RWPE1 (cell line): ENCODE measurements around the gene COL8A1.

Experiments used
- CTCF ChIA-PET: fragments of 350-600 bp; sonication (Branson Sonifier 250); formaldehyde crosslinking; extraction: SDS; loops from one replicate; lab custom pipeline; 2021; lab: Yijun Ruan, JAX
- POLR2A ChIA-PET: fragments of 400-600 bp; formaldehyde crosslinking; extraction: SDS; loops from one replicate; lab custom pipeline; 2020; ENCODE audit warnings: antibody characterized with exemption; ENCODE audit not compliant: low non-redundant PET; lab: Yijun Ruan, JAX
- DNase-seq: peaks from one replicate; pipeline ENCODE4 v3.0.0; 2012; ENCODE audit warnings: low spot score
- H3K27ac ChIP-seq: fragments of 450-650 bp; 2 replicates; pipeline ENCODE4 v1.5.1; 2017
- TF ChIP-seq, protein P1 (sequence below): fragments of 450-650 bp; conservative IDR thresholded peaks from 2 replicates; pipeline ENCODE4 v1.5.1; 2017; ENCODE audit warnings: low read depth, mild to moderate bottlenecking

The COL8A1 gene

DNA sequence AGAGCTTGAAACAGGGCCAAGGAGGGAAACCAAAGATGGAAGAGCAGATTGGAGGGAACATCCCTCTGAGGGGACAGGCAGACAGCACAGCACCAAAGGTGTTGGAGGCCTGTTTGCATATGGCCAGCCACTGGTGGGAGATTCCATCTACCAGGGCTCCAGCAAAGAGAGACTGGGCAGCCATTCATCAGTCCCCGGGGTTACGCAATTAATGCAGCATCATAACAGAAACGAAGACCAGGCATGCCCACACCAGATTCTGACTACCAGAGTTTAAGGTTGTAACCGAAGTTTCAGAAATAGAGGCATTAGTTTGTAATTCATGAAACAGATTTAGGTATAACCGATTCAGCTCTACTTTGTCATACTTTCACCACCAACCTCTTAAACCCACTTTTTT, 58.1 kb downstream of the COL8A1 start:
- no peak overlapping the region for H3K27ac ChIP-seq
- TF ChIP-seq, protein P1, sequence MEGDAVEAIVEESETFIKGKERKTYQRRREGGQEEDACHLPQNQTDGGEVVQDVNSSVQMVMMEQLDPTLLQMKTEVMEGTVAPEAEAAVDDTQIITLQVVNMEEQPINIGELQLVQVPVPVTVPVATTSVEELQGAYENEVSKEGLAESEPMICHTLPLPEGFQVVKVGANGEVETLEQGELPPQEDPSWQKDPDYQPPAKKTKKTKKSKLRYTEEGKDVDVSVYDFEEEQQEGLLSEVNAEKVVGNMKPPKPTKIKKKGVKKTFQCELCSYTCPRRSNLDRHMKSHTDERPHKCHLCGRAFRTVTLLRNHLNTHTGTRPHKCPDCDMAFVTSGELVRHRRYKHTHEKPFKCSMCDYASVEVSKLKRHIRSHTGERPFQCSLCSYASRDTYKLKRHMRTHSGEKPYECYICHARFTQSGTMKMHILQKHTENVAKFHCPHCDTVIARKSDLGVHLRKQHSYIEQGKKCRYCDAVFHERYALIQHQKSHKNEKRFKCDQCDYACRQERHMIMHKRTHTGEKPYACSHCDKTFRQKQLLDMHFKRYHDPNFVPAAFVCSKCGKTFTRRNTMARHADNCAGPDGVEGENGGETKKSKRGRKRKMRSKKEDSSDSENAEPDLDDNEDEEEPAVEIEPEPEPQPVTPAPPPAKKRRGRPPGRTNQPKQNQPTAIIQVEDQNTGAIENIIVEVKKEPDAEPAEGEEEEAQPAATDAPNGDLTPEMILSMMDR: no peak
- POLR2A ChIA-PET: no interaction called here
- CTCF ChIA-PET: interaction anchor here (0.6 kb wide), 1 partner anchor 1622 kb away, joined by 3 read pairs; no protein-coding TSS in a partner anchor
- no peak for DNase-seq

DNA sequence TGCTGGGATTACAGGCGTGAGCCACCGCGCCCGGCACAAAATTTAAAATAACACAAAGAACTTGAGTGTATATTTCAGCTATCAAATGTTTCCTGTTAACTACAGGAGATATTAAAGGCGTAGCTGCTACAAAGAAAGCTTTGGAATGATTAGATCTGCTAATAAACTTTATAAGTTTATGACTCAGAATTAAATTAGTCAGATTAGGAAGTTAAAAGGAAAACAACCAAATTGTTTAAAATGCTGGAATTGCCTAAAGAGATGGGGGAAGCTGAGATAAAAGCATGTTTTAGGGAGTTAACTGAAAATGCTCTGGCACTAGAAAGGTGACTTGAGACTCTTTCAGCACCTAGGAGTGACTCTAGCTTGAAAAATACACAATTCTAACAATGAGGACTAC, 58.9 kb downstream of the COL8A1 start:
- TF ChIP-seq, protein P1: no peak
- ChIA-PET POLR2A (no interaction called here), CTCF (no interaction called here)
- no peak for DNase-seq
- no peak overlapping the region for H3K27ac ChIP-seq

DNA sequence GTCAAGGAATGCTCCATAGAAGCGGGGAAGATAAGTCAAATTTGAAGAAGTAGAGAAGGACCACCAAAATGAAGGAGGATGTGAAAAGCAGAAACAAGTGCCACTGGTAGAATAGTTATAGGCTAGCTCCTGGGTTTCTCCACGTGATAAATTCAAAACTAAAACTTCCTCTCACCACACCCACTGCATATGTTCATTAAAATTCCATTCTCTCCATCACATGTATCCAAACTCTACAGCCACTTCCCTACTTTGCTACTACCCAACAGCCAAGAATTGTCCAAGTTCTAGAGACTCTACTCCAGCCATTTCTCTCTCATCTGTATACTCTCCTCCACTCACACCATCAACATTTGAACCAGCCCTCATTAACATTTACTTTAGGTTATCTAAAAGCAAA, 60.5 kb downstream of the COL8A1 start:
- ChIA-PET POLR2A (no interaction called here), CTCF (no interaction called here)
- DNase-seq: no peak
- TF ChIP-seq, protein P1: no peak
- no peak overlapping the region for H3K27ac ChIP-seq

DNA sequence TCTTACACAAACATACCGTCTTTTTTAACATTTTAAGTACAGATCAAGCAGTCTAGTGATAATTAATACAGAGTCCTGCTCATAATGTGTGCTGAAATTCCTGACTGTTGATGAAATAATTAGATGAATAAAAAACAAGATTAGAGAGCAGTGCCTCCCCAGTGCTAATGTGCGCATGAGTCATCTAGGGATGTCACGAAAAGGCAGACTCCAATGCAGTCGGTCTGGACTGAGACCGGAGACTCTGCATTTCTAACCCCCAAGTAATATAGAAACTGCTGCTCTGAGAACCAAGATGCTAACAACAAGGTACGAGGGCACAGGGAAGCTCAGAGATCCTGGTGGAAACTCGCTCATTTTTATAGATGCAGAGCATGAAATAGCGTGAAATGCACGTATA, 61.4 kb downstream of the COL8A1 start:
- CTCF ChIA-PET: interaction anchor here (0.6 to 1.7 kb wide), 2 partner anchors 48 to 113 kb away, joined by 3 to 4 read pairs; no protein-coding TSS in a partner anchor
- no peak for DNase-seq
- TF ChIP-seq, protein P1: no peak
- POLR2A ChIA-PET: no interaction called here
- H3K27ac ChIP-seq: no peak overlapping the region

DNA sequence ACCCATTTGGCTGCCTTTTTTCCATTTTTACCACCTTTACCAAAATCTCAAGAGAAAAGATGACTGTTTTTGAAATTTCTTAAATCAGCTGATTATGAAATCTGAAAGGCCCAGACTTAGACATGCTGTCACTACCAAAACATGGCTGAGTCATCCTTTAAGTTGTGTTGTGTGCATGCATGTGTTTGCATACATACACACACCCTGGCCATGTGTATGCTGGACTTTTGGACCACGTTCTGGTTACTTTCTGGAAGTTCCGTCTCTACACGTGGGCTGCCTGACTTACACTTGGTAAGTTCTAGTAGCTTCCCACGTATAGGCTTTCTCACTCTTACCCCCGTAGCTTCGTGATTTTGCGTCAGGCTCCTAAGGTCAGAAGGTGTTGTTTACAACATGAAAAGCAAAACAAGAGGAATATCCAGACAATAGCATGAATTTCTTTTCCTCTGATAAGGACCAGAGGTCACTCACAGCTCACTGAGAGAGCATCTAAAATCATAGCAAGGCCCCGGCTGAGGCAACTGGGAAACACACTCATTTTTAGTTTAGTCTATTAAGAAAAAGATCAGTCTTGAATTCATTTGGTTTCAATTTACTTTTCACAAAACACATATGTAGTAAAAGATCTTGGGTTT, 62.4 kb downstream of the COL8A1 start:
- ChIA-PET CTCF (interaction anchor here (0.6 to 1.7 kb wide), 2 partner anchors 47 to 114 kb away, joined by 3 to 4 read pairs; no protein-coding TSS in a partner anchor), POLR2A (no interaction called here)
- no peak for DNase-seq
- no peak overlapping the region for H3K27ac ChIP-seq
- TF ChIP-seq, protein P1: no peak

DNA sequence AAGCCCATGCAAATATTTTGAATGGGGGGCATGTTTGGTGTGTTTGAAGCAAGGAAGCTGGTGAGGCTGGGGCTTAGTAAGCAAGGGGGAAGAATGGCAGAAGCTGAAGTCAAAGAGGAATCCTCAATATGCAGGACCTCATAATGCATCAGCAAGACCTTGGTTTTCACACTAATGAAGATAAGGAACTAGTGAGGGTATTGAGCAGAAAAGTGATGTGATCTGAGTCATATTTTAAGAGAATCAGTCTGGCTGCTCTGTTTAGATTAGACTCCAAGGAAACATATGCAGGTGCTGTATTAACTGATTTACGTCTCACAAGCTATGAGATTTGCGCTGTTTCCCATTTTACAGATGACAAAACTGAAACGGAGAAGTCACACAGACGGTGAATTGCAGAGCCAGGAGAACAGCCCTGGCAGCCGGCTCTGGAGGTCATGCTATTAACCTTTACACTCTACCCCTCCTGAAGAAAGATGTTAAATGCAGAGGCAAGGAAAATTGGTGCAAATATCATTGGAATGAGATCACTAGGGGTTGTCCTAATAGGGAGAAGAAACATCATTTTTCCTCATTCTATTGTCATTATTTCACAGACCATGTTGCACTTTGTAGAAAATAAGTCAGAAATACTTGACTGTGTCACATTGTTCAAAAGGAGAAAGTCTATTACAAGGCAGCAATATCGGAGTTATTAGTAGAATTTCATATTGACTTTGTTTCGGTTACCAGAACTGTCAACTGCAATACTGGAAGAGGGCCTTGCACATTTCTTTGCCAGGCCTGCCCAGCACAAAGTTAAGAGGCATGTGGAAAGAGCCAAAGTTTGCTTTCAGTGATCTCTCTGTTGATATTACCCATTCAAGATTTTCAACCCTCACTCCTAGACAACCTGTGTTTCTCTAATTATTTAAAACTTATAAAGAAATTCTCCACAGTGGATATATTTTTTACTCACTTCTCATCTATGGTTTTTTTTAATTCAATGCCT, 64.9 kb downstream of the COL8A1 start:
- TF ChIP-seq, protein P1: no peak
- ChIA-PET CTCF (interaction anchor here (0.6 kb wide), 2 partner anchors 204 to 447 kb away, joined by 3 read pairs; no protein-coding TSS in a partner anchor), POLR2A (no interaction called here)
- H3K27ac ChIP-seq: no peak overlapping the region
- no peak for DNase-seq
